Thyroid gland (tissue), 4 donors: Measurements from ENCODE around the gene CHMP6.

Experiments used
- CTCF ChIP-seq, 6 experiments: fragments of 200-600 bp in 3 of 6; fragments of 450-650 bp in 3 of 6; sonication (generic) in 3 of 6; IDR thresholded peaks; one replicate each; pipeline ENCODE4 v1.5.1; 2016 to 2019; ENCODE audit warnings: antibody characterized with exemption in 6 of 6, mild to moderate bottlenecking in 2 of 6, inconsistent platforms in 1 of 6, moderate library complexity in 1 of 6
- POLR2A ChIP-seq, 2 donors: fragments of 450-650 bp; IDR thresholded peaks; one replicate each; pipeline ENCODE4 v1.6.1; 2017; ENCODE audit warnings: antibody characterized with exemption in 2 of 2, mild to moderate bottlenecking in 2 of 2, moderate library complexity in 1 of 2

- TF ChIP-seq POLR2A (IDR thresholded peaks at IDR 0.05), result no peak
- TF ChIP-seq CTCF (IDR thresholded peaks at IDR 0.05), result no peak
These were observed 52.8 kb downstream of the CHMP6 start for GRCh38 chr17:81044428-81044763.
